ENCODE data around the gene NSMCE1. TPM values are rescaled to one million over a fixed set of nuclear protein-coding genes. Genes with fewer than 3 reads are reported as not detected.

The NSMCE1 gene
- total RNA-seq, 1 experiment from 2014 or later: 19.3 TPM

- no peak overlapping the region for H4K91ac ChIP-seq (ENCODE audit: insufficient read length, low read depth, low read length)
- no CpG with 5 or more reads among the region's 6 CpGs for WGBS (ENCODE audit: extremely low coverage, insufficient read length, low lambda C conversion rate)
- Mint-ChIP-seq H3K4me1 (peaks cover 4 to 7% of the 10 kb centered on the region in 2 experiments; a peak in 2 of 4 replicates), H3K27ac (peak overlapping the region in 2 of 3 experiments; percentile 12 to 84; a peak in 2 of 7 replicates), H3K9me3 (no peaks in the 10 kb centered on the region), H3K36me3 (ENCODE audit: insufficient read depth in 1 of 3, low read depth in 3 of 3) (peaks cover 0 to 3% (median 0%) of the 10 kb centered on the region in 3 experiments; a peak in 2 of 7 replicates), H3K4me3 (no peak overlapping the region), H3K27me3 (ENCODE audit: low read depth) (no peaks in the 10 kb centered on the region)
- H2BK12ac ChIP-seq (ENCODE audit: insufficient read length, low read depth, low read length): no peak overlapping the region
- H3K18ac ChIP-seq (ENCODE audit: insufficient read length, low read depth, low read length): no peak overlapping the region
- no peak overlapping the region for H2BK15ac ChIP-seq (ENCODE audit: low read depth, low read length)
- no peak overlapping the region for H3K27ac ChIP-seq (ENCODE audit: insufficient read length, low read depth, low read length)
- no peaks in the 10 kb centered on the region for H3K27me3 ChIP-seq (ENCODE audit: insufficient read depth, low read length)
- no peak overlapping the region for H3K56ac ChIP-seq (ENCODE audit: insufficient read length, low read depth, low read length)
- no peak overlapping the region for H4K5ac ChIP-seq (ENCODE audit: insufficient read length, low read depth, low read length)
- no peak overlapping the region for H2AFZ ChIP-seq (ENCODE audit: low read length)
- H3K23ac ChIP-seq (ENCODE audit: insufficient read length, low read depth, low read length): no peak overlapping the region
- H4K8ac ChIP-seq (replicated peaks; ENCODE audit: insufficient read length, low read depth, low read length): no peak overlapping the region
- no peak for DNase-seq
- no peaks in the 10 kb centered on the region for H3K79me1 ChIP-seq (ENCODE audit: insufficient read depth, low read depth, low read length, poor library complexity, severe bottlenecking)
- no peak overlapping the region for H3K4ac ChIP-seq (ENCODE audit: low read depth, low read length)
- H3K23me2 ChIP-seq (ENCODE audit: insufficient read length, low read depth, low read length, poor library complexity, severe bottlenecking): no peaks in the 10 kb centered on the region
- no peak overlapping the region for H2BK120ac ChIP-seq (ENCODE audit: low read depth, low read length, poor library complexity, severe bottlenecking)
- TF ChIP-seq CTCF (conservative IDR thresholded peaks at IDR 0.05): no peak
- no peak overlapping the region for H2BK20ac ChIP-seq (ENCODE audit: low read depth, low read length, poor library complexity, severe bottlenecking)
- H2BK5ac ChIP-seq (ENCODE audit: insufficient read length, low read length): no peak overlapping the region
- H4K20me1 ChIP-seq (ENCODE audit: control insufficient read depth, insufficient read depth, insufficient read length): no peaks in the 10 kb centered on the region
- H3K4me1 ChIP-seq (ENCODE audit: insufficient read depth, low read length): no peaks in the 10 kb centered on the region
- no peaks in the 10 kb centered on the region for H3K9me3 ChIP-seq (ENCODE audit: control insufficient read depth, low read depth, low read length)
- no peak overlapping the region for H2AK5ac ChIP-seq (ENCODE audit: insufficient read length, low read length)
- H3K4me2 ChIP-seq (ENCODE audit: insufficient read depth, insufficient read length, low read length): no peak overlapping the region
- no peak overlapping the region for H3K14ac ChIP-seq (ENCODE audit: insufficient read depth, low read length)
- no peak overlapping the region for H3K9ac ChIP-seq (ENCODE audit: extremely low read depth, insufficient read length, low read length)
- no peak overlapping the region for H3T11ph ChIP-seq (ENCODE audit: low read length)
- no peaks in the 10 kb centered on the region for H3K79me2 ChIP-seq (ENCODE audit: insufficient read depth, low read length)
These were observed 44.9 kb downstream of the NSMCE1 start for GRCh38 chr16:27223701-27224100.

All from H9 (cell line).